Right cardiac atrium (tissue), 5 donors: Measurements from ENCODE around the gene LCA5L. TPM values are rescaled to one million over a fixed set of nuclear protein-coding genes. Genes with fewer than 3 reads are reported as not detected.
"Not testable (repeated sequence)": the region's sequence is repeated elsewhere in the genome, so short reads cannot be mapped to it uniquely, and the experiment has no call there.

Experiments
- ATAC-seq, 2 donors: fragments of 200-7000 bp; cut with Tn5 transposase; one replicate each; pipeline versions ENCODE4 v1.8.0 to v1.9.1; 2020; ENCODE audit warnings: moderate library complexity in 2 of 2, mild to moderate bottlenecking in 1 of 2
- DNase-seq, 3 donors: peaks; one replicate each; pipeline ENCODE4 v3.0.0-alpha.2; 2020
- H3K27ac ChIP-seq: one replicate; pipeline ENCODE4 v1.5.1; 2013; ENCODE audit warnings: mild to moderate bottlenecking, low read length, control low read depth, moderate library complexity
- H3K27me3 ChIP-seq: one replicate; pipeline ENCODE4 v1.6.1; 2013; ENCODE audit not compliant: control insufficient read depth, insufficient read depth
- H3K4me1 ChIP-seq: one replicate; pipeline ENCODE4 v1.6.1; 2013; ENCODE audit warnings: low read length; ENCODE audit not compliant: control insufficient read depth, insufficient read depth
- H3K4me3 ChIP-seq: one replicate; pipeline ENCODE4 v1.5.1; 2013; ENCODE audit warnings: low read length, control low read depth
- H3K9me3 ChIP-seq: one replicate; pipeline ENCODE4 v1.6.1; 2013; ENCODE audit warnings: low read length; ENCODE audit not compliant: control insufficient read depth
- WGBS: extraction: QIAGEN DNeasy Blood & Tissue Kit; methylation state at CpG from one replicate; pipeline ENCODE4 v1.1.7; 2013; 5-methylcytosine and 5-hydroxymethylcytosine counted together
- intact Hi-C, 4 donors: fragments of 100-400 bp; cut with DNase I; formaldehyde crosslinking; loops; one replicate each; pipeline versions ENCODE4 v1.11.0 to v1.14.0; 2022 to 2023
- polyA plus RNA-seq: library from polyadenylated mRNA; stranded (reverse); fragments of 200-250 nt; gene quantifications from one replicate; pipeline ENCODE4 v1.2.3, GENCODE V29; 2013
- total RNA-seq, 4 donors: library from RNA; stranded (reverse); fragmentation: NEBNext Ultra II Directional; extraction: Animal tissue kit (Norgen Biotek cat#: 25700); gene quantifications; one replicate each; pipeline ENCODE4 v1.2.1, GENCODE V29; 2021
- donor health status: healthy with polysubstance abuse.
- donor health status: DM: no; HTN: yes; CAD: no.
- donor health status: DM: no; HTN: no; CAD: no.
- donor health status: DM: no; HTN: yes; CAD: no; lungs with severe emphysema.
- donor health status: DM: yes; HTN: yes; CAD: no.

LCA5L gene
- total and polyA plus RNA-seq, 5 donors, result 0.50 to 1.3 (median 1.1) TPM

- DNase-seq (no peak), ATAC-seq (no peak)
- no peaks in the 10 kb centered on the region for H3K27me3 ChIP-seq
- WGBS, result 60% methylated on average over 5 of the region's 5 CpGs
- no peaks in the 10 kb centered on the region for H3K4me1 ChIP-seq
- H3K9me3 ChIP-seq, result no peaks in the 10 kb centered on the region
- no peak overlapping the region for H3K4me3 ChIP-seq
- intact Hi-C loops, result no loop called here
- H3K27ac ChIP-seq, result no peak overlapping the region
Observed at GRCh38 chr21:39422527-39423241, 22.9 kb downstream of the LCA5L start.

GRCh38 chr21:39419204-39419603, 26.4 kb downstream of the LCA5L start:
- ATAC-seq, result not testable (repeated sequence)
- 97% methylated on average over 5 of the region's 5 CpGs for WGBS

GRCh38 chr21:39406065-39406464, 39.5 kb downstream of the LCA5L start:
- no peak for DNase-seq
- Histone ChIP-seq H3K27me3 (no peaks in the 10 kb centered on the region), H3K9me3 (no peaks in the 10 kb centered on the region), H3K4me3 (no peak overlapping the region), H3K27ac (no peak overlapping the region), H3K4me1 (no peaks in the 10 kb centered on the region)
- intact Hi-C loops, result no loop called here
- no peak for ATAC-seq
- WGBS, result 94% methylated on average over 2 of the region's 2 CpGs

More at GRCh38 chr21:39419204-39419603, 26.4 kb downstream of the LCA5L start:
- H3K27ac ChIP-seq, H3K4me3 ChIP-seq, H3K27me3 ChIP-seq, DNase-seq, H3K4me1 ChIP-seq, H3K9me3 ChIP-seq, intact Hi-C loops: not testable (repeated sequence)

GRCh38 chr21:39400173-39400572, 45.4 kb downstream of the LCA5L start:
- Histone ChIP-seq H3K27me3 (no peaks in the 10 kb centered on the region), H3K4me3 (no peak overlapping the region), H3K9me3 (no peaks in the 10 kb centered on the region), H3K27ac (no peak overlapping the region), H3K4me1 (no peaks in the 10 kb centered on the region)
- ATAC-seq, result no peak
- WGBS, result 81% methylated on average over 8 of the region's 8 CpGs
- no peak for DNase-seq
- intact Hi-C loops, result no loop called here

- no peak overlapping the region for H3K4me3 ChIP-seq
- intact Hi-C loops, result no loop called here
- no peak for DNase-seq
- no peaks in the 10 kb centered on the region for H3K4me1 ChIP-seq
- no peak overlapping the region for H3K27ac ChIP-seq
- no peak for ATAC-seq
- no peaks in the 10 kb centered on the region for H3K27me3 ChIP-seq
- 88% methylated on average over 11 of the region's 11 CpGs for WGBS
- H3K9me3 ChIP-seq, result no peaks in the 10 kb centered on the region
Observed at GRCh38 chr21:39397646-39398385, 47.8 kb downstream of the LCA5L start.

GRCh38 chr21:39392981-39393380, 52.6 kb downstream of the LCA5L start:
- ATAC-seq (no peak), DNase-seq (no peak)
- intact Hi-C loops, result no loop called here
- Histone ChIP-seq H3K9me3 (no peaks in the 10 kb centered on the region), H3K27me3 (no peaks in the 10 kb centered on the region), H3K4me3 (no peak overlapping the region), H3K27ac (no peak overlapping the region), H3K4me1 (peaks cover 4% of the 10 kb centered on the region)
- 83% methylated on average over 7 of the region's 7 CpGs for WGBS

- H3K4me3 ChIP-seq, result no peak overlapping the region
- DNase-seq, result no peak
- H3K27me3 ChIP-seq, result no peaks in the 10 kb centered on the region
- intact Hi-C loops, result no loop called here
- H3K4me1 ChIP-seq, result peaks cover 4% of the 10 kb centered on the region
- ATAC-seq, result no peak
- no peaks in the 10 kb centered on the region for H3K9me3 ChIP-seq
- WGBS, result 53% methylated on average over 16 of the region's 16 CpGs
- H3K27ac ChIP-seq, result no peak overlapping the region
Observed at GRCh38 chr21:39390212-39390765, 55.3 kb downstream of the LCA5L start.

- Histone ChIP-seq H3K4me1 (peaks cover 4% of the 10 kb centered on the region), H3K4me3 (no peak overlapping the region), H3K9me3 (no peaks in the 10 kb centered on the region), H3K27me3 (no peaks in the 10 kb centered on the region), H3K27ac (no peak overlapping the region)
- WGBS, result 6% methylated on average over 10 of the region's 10 CpGs
- ATAC-seq (no peak), DNase-seq (no peak)
- intact Hi-C loops, result loop anchor here in 3 of 4 donors (2.0 to 10.0 kb wide), 3 partner anchors 36 to 76 kb away; partner anchors contain the start of gene BRWD1 (in 3 of the 3)
Observed at GRCh38 chr21:39388811-39389155, 56.8 kb downstream of the LCA5L start.

- peak; percentile 88 to 90 for ATAC-seq
- 16% methylated on average over 35 of the region's 35 CpGs for WGBS
- Histone ChIP-seq H3K4me3 (peak overlapping the region; percentile 73), H3K9me3 (no peaks in the 10 kb centered on the region), H3K27me3 (no peaks in the 10 kb centered on the region), H3K4me1 (peaks cover 4% of the 10 kb centered on the region), H3K27ac (peak overlapping the region; percentile 50)
- peak; percentile 94 to 97 (median 97) for DNase-seq
- intact Hi-C loops, result loop anchor here in 3 of 4 donors (2.0 to 10.0 kb wide), 3 partner anchors 36 to 75 kb away; partner anchors contain the start of gene BRWD1 (in 3 of the 3)
Observed at GRCh38 chr21:39388038-39388810, 57.4 kb downstream of the LCA5L start.

GRCh38 chr21:39387461-39388037, 58.0 kb downstream of the LCA5L start:
- Histone ChIP-seq H3K27me3 (no peaks in the 10 kb centered on the region), H3K27ac (peak overlapping the region; percentile 90), H3K9me3 (no peaks in the 10 kb centered on the region), H3K4me3 (peak overlapping the region; percentile 73), H3K4me1 (peaks cover 4% of the 10 kb centered on the region)
- intact Hi-C loops, result loop anchor here in 3 of 4 donors (2.0 to 10.0 kb wide), 3 partner anchors 35 to 75 kb away; partner anchors contain the start of gene BRWD1 (in 3 of the 3)
- 9% methylated on average over 21 of the region's 21 CpGs for WGBS
- DNase-seq (peak; percentile 93 to 98 (median 96)), ATAC-seq (peak; percentile 75 to 79)
